NCI-H1092 (cell line): Measurements from ENCODE around the gene ADAMTSL2.

Experiments
- DNase-seq: peaks from one replicate; lab custom pipeline; 2025; lab: John Stamatoyannopoulos, UW

ADAMTSL2 gene

GRCh38 chr9:133499892-133500270, 34.6 kb upstream of the ADAMTSL2 start:
- DNase-seq: no peak

DNA sequence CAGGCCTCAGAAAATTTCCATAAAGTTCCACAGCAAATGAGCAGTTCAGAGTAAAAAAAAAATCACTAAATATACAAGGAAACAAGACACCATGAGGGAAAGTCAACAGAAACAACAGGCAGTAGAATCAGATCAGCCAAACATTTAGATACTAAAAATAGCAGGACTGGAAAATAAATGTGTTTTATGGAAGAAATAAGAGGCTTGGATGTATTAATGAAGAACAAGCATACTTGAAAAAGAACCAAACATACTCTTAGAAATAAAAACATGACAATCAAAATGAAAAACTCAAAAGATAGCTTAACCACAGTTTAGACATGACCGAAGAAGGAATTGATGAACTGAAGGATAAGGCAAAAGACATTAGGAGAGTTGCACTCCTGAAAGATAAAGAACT, 32.4 kb upstream of the ADAMTSL2 start:
- DNase-seq: no peak

DNA sequence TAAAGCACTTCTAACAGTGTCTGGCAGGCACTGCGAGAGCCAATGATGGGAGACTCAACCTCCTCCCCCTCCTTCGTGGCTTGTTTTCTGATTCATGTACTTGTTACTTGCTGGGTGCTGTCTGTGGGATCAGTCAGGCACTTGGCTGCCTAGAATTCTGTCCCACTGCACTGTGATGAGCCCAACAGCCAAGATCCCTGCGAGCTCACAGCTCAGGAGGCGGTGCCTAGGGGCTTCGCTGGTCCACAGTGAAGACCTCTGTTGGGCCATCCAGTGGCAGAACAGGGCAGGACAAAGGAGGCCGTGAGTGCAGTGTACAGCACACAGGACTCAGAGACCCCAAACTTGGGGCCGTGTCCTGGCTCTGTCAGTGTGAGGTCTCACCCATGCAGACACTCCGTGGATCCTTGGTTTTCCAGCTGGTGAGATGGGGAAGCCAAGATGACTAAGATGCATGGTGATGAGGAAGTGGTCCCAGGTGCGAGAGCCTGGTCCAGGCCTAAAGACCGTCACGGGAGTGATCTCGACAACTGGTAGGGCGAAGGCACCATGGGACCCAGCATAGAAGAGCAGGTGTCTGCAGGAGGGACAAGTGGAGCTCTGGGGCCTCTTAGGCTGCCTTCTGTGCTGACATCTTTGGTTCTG, 29.2 kb upstream of the ADAMTSL2 start:
- no peak for DNase-seq

- DNase-seq: no peak
These were observed 28.4 kb upstream of the ADAMTSL2 start for GRCh38 chr9:133505901-133506652.

GRCh38 chr9:133506653-133507038, 27.9 kb upstream of the ADAMTSL2 start:
- peak; percentile 37 for DNase-seq

DNA sequence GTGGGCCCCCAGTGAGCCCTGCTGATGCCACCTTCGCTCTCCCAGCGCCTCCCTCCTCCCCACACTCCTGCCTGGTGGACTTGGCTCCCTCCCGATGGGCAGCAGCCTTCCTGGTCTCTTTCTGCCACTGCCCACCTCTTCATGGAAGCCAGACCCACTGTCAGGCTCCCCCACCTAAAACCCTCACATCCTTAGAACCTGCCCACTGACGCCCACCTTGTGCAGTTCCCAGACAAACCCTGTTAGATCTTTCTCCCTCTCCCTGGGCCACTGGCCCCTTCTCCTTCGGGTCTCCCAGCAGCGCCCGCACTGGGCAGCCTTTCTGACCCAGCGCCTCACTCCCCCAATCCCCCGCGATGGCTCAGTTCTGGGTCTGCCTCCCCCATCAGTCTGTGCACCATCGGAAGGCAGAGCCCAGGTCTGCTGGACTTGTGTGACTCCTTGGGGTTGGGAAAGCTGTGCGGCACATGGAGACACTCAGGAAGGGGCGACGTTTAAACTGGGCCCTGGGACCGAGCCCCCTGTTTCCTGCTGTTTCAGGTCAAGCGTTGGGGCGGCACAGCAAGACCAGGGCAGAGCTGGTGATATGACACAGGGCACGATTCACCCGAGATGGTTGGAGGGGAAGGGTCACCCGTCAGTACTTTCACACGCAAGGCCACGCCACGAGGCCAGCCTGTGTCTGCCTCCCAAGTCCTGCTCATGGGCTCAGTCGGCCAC, 27.1 kb upstream of the ADAMTSL2 start:
- DNase-seq: no peak

GRCh38 chr9:133508046-133508445, 26.5 kb upstream of the ADAMTSL2 start:
- DNase-seq: no peak

DNA sequence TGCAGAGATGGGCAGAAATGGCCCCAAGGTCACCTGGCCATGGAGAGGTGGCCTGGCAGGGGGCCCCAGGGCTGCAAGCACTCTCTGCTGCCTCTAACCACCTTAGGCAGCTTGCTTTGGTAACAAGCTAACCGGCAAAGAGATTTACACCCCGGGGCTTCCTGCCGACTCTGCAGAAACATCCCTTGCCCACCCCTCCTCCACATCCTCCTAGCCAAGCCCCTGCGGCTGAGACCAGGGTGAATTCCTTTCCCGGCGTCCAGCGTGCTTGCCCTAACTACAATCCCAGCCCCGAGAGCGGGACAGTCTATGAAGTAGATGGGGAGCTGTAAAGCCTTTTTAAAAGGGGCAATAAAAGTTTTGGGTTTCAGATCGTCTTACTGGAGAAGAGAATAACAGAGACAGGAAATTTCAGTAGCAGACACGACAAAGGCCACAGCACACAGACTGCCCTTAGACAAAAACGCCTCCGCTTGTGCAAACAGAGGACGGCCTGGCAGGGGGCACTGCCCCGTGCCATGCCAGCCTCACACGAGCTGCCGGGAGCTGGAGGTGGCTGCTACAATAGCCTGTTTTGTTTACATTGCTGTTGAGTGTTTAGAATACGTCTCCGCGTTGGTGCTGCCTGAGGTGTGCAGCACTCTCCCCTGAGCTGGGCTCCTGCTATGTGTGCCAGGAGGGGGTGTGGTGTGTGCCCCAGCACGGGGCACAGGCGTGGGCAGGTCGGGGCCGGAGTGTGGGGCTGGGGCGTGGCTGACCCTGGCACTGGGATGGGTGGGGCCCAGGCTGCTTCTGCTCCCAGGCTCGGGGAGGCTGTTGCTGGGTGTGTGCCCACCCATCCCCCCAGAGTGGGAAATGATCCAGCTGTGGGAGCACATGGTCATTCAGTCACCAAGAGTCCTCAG, 25.1 kb upstream of the ADAMTSL2 start:
- peak; percentile 91 for DNase-seq

DNA sequence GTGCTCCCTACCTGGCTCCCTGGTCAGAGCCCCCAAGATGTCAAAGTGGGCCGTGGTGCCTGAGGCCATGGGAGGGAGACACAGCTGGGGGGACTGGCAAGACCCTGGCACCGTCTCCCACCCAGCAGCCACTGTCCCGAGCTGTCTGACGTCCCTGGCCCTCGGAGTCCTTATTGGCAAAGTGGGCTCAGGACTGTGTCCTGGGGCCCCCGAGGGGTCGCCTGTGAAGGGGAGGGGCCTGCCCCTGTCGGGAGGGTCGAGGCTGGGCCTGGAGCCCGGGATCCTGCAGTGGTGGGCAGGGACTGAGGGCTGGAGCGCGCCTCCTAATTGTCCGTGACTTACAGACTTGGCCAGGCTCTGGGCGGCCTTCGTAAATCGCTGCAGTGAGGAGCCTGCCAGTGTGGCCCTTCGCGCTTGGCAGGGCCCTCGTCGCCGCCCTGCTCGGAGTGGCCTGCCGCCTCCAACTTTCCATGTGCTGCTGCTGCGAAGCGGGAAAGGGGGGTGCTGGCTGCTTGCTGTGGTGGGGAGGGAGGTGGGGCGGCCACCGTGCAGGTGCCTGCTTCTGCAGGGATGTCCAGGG, 23.5 kb upstream of the ADAMTSL2 start:
- DNase-seq: no peak

DNA sequence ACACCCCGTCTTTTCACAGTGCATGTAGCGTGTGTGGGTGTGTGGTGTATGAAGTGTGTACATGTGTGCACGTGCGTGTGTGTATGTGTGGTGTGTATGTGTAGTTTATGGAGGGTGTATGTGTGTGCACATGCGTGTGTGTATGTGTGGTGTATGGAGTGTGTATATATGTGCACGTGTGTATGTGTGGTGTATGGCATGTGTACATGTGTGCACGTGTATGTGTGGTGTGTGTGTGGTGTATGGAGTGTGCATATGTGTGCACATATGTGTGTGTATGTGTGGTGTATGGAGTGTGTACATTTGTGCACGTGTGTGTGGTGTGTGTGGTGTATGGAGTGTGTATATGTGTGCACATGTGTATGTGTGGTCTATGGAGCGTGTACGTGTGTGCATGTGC, 22.9 kb upstream of the ADAMTSL2 start:
- DNase-seq: no peak

- DNase-seq: no peak
These were observed 22.0 kb upstream of the ADAMTSL2 start for GRCh38 chr9:133512253-133513213.

DNA sequence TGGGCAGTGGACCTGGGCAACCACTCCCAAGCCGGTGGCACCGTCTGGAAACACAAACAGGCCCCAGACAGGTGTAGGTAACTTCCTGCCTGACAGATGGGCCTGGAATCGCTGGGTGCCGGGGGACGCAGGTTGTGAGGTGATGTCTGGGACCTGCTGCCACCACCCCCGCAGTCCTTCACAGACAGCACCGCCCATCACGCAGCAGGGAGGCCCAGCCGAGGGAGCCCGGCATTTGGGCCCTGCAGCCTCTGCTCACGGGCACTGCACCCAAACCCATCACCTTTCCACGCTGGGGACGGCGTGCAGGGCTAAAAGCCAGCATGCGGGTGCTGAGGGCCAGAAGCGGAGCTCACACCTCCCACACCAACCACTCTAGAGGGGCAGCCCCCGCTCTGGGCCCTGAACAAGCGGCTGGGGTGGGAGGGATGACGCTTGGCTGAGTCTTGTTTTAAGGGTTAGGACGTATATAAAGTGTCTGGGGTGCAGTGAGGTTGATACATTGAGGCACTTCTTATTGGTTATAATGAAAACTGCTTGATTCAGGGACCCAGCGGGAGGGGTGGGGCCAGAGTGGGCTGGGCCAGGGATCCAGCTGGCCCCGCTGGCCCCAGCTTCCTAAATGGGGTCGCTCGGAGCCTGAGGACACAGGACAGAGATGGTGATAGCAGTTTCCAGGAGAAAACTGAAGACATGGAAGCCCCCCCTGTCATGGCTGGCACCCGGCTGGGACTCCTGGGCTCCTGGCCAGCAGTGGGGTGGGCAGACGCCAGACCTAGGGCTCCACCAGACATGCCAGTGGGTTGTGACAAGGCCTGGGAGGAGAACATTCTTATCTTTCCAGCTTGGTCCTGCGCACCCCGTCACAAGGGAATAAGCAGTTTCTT, 21.0 kb upstream of the ADAMTSL2 start:
- peak; percentile 70 for DNase-seq

DNA sequence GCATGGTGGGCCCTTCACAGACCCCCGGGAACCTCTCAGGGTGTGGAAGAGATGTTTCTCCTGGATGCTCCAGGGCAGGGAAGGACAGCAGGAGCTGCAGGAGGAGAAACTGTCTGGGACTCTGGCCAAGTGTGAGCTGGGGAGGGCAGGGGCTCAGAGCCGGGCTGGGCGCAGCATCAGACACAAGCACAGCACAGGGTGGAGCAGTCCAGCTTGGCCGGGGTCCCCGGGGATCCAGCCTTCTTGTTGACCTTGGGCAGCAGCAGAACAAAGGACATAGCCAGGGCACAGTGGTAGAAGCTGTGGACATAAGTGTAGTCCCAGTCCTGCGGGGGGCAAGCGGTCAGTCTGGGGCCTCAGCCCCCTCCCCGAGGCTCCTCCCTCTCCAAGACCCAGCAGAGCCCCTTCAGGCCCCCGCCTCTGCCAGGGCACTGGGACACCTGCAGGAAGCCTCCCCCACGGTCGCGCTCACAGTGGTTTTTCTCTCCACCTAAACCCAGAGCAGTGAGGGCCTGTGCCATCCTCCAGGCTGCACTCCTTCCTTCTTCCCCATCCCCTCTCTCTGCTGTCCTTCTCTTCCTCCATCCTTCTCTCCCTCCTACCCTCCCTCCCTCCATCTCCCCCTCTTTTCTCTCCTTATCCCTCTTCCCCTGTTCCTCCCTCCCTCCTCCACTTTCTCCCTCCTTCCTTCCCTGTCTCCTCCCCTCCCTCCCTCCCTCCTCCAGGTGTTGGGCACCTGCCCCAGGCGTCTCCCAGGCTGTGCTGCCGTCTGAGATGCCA, 19.9 kb upstream of the ADAMTSL2 start:
- DNase-seq: peak; percentile 86

- DNase-seq: no peak
These were observed 19.3 kb upstream of the ADAMTSL2 start for GRCh38 chr9:133515240-133515610.

DNA sequence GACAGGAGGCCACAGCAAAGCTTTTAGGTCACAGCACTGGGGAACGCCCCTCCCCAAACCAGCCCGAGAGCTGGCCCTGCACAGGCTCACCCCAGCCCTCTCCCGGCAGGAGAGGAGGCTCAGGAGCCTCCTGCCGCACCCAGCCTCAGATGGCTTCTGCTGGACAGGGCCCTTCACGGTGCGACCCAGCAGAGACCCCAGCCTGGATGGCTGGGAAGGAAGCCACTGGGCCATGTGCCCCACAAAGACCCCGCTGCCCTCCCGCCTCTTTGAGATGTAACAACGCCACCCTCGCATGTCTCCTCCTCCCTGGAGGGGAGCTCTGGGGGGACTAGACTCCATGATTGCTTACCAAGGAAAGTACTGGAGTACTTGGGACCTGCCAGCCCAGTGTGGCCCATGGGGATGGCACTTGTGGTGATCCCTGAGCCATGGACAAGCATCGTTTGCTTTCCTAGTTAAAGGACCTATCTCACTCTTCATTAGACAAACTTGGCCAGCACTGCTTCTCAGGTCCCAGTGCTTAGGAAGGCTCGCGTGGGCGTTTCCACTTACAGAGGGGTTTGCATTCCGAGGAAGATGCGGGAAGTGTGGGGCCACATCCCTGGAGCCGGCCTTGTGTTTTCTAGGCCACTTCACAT, 18.8 kb upstream of the ADAMTSL2 start:
- no peak for DNase-seq

DNA sequence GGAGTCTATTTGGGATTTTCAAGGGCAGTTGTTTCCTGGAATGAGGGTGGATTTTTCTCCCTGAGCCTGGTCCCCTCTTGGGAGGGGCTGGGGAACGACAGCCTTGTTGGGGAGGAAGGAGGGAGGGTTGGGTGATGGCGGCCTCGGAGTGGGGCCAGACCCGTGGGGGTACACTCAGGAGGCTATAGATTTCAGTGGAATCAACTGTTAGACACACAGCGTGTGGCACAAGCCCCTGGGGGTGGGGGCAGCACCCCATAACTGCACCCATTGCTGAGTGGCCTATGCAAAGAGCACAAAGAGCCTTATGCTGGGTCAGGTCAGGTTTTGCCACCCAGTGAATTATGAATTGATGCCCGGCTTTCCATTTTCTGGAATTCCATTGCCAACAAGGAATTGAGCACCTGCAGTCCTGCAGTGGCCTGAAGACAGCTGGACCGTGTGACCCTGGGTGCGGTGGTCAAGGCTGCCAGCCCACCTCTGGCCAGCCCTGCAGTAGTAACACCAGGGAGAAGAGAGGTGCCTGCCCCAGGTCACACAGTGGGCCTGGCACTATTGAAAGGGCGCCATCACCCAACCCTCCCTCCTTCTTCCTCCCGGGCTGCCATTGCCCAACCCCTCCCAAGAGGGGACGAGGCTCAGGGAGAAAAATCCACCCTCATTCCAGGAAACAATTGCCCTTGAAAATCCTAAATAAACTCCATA, 18.1 kb upstream of the ADAMTSL2 start:
- DNase-seq: no peak

DNA sequence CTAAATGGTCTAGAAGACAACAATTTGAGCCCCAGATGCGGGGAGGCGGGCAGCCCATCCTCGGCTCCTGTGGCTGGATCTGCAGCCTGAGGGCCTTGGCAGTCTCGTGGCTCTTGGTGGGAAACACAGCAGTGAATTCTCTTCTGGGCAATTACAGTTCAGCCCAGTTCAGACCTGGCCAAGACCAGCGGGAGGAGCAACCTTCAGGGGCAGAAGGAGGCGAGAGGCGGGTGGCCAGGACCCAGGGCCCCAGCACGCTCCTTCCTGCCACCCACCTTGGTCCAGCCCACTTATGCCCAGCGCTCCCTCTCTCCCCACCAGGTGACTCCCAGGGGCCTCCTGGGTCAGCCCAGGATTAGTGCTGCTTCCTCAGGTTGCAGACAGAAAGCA, 17.5 kb upstream of the ADAMTSL2 start:
- no peak for DNase-seq

DNA sequence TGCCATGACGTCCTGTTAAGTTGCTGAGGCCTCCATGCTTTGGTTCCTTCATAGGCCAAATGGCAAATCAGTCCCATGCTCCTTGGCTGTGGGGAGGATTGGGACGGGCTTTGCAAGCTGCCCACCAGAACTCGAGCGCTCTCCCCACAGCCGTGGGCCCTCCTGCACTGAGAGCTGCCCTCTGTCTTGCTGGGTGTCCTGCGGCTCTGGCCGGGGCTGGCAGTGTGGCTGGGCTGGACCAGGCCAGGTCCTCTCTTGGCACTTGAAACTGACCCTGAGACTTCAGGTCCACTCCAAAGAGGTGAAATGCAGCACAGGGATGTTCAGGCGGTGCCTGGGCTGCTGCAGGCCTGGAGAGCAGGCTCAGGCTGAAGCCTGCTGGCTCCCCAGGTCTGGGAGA, 16.8 kb upstream of the ADAMTSL2 start:
- no peak for DNase-seq
